Smooth muscle cell (in vitro differentiated cells): ENCODE results near the gene CEBPZ. TPM values are rescaled to one million over a fixed set of nuclear protein-coding genes. Genes with fewer than 3 reads are reported as not detected.

Source experiments
- DNase-seq: peaks from one replicate; lab custom pipeline; 2025; ENCODE audit not compliant: unreplicated experiment; lab: John Stamatoyannopoulos, UW
- H2AFZ ChIP-seq: fragments of 200-600 bp; sonication (generic); 2 replicates; pipeline ENCODE4 v1.6.0; 2016; ENCODE audit warnings: antibody characterized with exemption, low read depth, mild to moderate bottlenecking
- H3F3A ChIP-seq: fragments of 200-600 bp; sonication (generic); 2 replicates; pipeline ENCODE4 v1.6.0; 2017; ENCODE audit warnings: antibody characterized with exemption, low read depth
- H3K27ac ChIP-seq: fragments of 200-600 bp; sonication (generic); 2 replicates; pipeline ENCODE4 v1.5.1; 2016; ENCODE audit warnings: low read depth, mild to moderate bottlenecking
- H3K27me3 ChIP-seq: fragments of 200-600 bp; sonication (generic); 2 replicates; pipeline ENCODE4 v1.6.1; 2016; ENCODE audit warnings: low read depth, mild to moderate bottlenecking
- H3K36me3 ChIP-seq: fragments of 200-600 bp; sonication (generic); 2 replicates; pipeline ENCODE4 v1.5.1; 2016; ENCODE audit warnings: low read depth
- H3K4me1 ChIP-seq: fragments of 200-600 bp; sonication (generic); 2 replicates; pipeline ENCODE4 v1.5.1; 2016; ENCODE audit warnings: low read depth
- H3K4me2 ChIP-seq: fragments of 200-600 bp; sonication (generic); 2 replicates; pipeline ENCODE4 v1.6.0; 2016; ENCODE audit warnings: mild to moderate bottlenecking
- H3K4me3 ChIP-seq: fragments of 200-600 bp; sonication (generic); 2 replicates; pipeline ENCODE4 v1.5.1; 2016; ENCODE audit warnings: mild to moderate bottlenecking
- H3K79me2 ChIP-seq: fragments of 200-600 bp; sonication (generic); 2 replicates; pipeline ENCODE4 v1.6.0; 2016; ENCODE audit warnings: low read depth, mild to moderate bottlenecking
- H3K9ac ChIP-seq: fragments of 200-600 bp; sonication (generic); 2 replicates; pipeline ENCODE4 v1.6.0; 2016; ENCODE audit warnings: low read depth
- H3K9me3 ChIP-seq: fragments of 200-600 bp; sonication (generic); replicated peaks from 2 replicates; pipeline ENCODE4 v1.5.1; 2016; ENCODE audit warnings: low read depth
- H4K20me1 ChIP-seq: fragments of 200-600 bp; sonication (generic); 2 replicates; pipeline ENCODE4 v1.6.0; 2016; ENCODE audit warnings: low read depth
- WGBS: methylation state at CpG from one replicate; pipeline ENCODE4 v1.1.7; 2016; ENCODE audit warnings: low lambda C conversion rate; 5-methylcytosine and 5-hydroxymethylcytosine counted together
- polyA plus RNA-seq: library from polyadenylated mRNA; unstranded; fragments of >200 nt; fragmentation: Nextera tagmentation; extraction: Ambion mirVana; gene quantifications from 2 replicates; pipeline ENCODE4 v1.2.1, GENCODE V29; 2016
- total RNA-seq: library from RNA; depleted of rRNA; stranded (reverse); fragments of >200 nt; gene quantifications from 2 replicates; pipeline ENCODE4 v1.2.3, GENCODE V29; 2014
- TF ChIP-seq, protein P1 (sequence below): fragments of 200-600 bp; sonication (generic); IDR thresholded peaks from 2 replicates; pipeline ENCODE4 v1.5.1; 2017; ENCODE audit warnings: borderline replicate concordance, mild to moderate bottlenecking, antibody characterized with exemption; ENCODE audit not compliant: insufficient read depth, poor library complexity, severe bottlenecking

The CEBPZ gene
- total and polyA plus RNA-seq, 2 experiments from 2014 or later: 18.9 to 41.8 TPM

DNA sequence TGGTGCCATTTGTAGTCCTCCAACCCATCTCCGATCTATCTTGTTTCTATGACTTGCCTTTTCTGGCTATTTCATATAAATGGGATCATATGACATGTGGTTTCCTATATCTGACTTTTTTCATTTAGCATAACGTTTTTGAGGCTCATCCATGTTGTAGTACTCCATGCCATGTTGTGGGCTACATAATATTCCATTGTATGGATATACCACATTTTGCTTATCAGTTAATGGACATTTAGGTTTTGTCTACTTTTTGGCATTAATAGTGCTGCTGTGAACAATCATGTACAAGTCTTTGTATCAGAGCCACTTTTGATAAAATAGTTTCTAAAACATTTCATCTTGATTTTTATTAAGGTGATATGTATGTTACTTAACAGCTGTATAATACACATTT lies 27.7 kb downstream of the CEBPZ start:
- Histone ChIP-seq H3K9me3 (peaks cover 3% of the 10 kb centered on the region), H3K9ac (no peak overlapping the region), H3K36me3 (peaks cover 14% of the 10 kb centered on the region), H2AFZ (no peak overlapping the region), H4K20me1 (peaks cover 6% of the 10 kb centered on the region), H3K27ac (no peak overlapping the region), H3K4me3 (no peak overlapping the region), H3K27me3 (no peaks in the 10 kb centered on the region), H3F3A (no peaks in the 10 kb centered on the region), H3K4me1 (peaks cover 8% of the 10 kb centered on the region), H3K79me2 (peaks cover 49% of the 10 kb centered on the region), H3K4me2 (no peak overlapping the region)
- TF ChIP-seq, protein P1, sequence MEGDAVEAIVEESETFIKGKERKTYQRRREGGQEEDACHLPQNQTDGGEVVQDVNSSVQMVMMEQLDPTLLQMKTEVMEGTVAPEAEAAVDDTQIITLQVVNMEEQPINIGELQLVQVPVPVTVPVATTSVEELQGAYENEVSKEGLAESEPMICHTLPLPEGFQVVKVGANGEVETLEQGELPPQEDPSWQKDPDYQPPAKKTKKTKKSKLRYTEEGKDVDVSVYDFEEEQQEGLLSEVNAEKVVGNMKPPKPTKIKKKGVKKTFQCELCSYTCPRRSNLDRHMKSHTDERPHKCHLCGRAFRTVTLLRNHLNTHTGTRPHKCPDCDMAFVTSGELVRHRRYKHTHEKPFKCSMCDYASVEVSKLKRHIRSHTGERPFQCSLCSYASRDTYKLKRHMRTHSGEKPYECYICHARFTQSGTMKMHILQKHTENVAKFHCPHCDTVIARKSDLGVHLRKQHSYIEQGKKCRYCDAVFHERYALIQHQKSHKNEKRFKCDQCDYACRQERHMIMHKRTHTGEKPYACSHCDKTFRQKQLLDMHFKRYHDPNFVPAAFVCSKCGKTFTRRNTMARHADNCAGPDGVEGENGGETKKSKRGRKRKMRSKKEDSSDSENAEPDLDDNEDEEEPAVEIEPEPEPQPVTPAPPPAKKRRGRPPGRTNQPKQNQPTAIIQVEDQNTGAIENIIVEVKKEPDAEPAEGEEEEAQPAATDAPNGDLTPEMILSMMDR: no peak
- WGBS: 98% methylated on average over 2 of the region's 2 CpGs
- DNase-seq: no peak

DNA sequence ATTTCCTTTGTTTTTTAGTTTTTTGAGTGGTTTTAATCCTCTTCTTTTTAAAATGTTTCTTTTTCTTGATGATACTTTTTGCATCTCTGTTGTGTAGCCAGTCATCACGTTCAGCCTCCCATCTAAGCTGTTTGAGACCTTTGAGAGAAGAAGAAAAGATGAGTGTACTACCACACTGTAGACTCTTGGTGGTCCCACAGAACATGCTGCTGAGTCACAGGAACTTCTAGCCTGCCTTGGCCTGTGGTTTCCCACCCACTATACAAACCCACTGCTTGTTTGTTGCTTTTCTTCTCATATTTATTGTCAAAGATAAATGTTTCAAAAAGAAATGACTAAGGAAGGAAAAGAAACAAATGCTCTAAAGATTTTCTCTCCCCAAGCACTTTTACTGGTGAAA lies 29.6 kb downstream of the CEBPZ start:
- Histone ChIP-seq H3K79me2 (peaks cover 36% of the 10 kb centered on the region), H3K27ac (peak overlapping the region; percentile 69), H3K4me1 (peaks cover 8% of the 10 kb centered on the region), H4K20me1 (no peaks in the 10 kb centered on the region), H3K4me2 (no peak overlapping the region), H3F3A (no peaks in the 10 kb centered on the region), H3K9me3 (no peaks in the 10 kb centered on the region), H3K36me3 (peaks cover 13% of the 10 kb centered on the region), H3K27me3 (no peaks in the 10 kb centered on the region), H3K9ac (no peak overlapping the region), H2AFZ (no peak overlapping the region), H3K4me3 (no peak overlapping the region)
- 67% methylated on average over 1 of the region's 1 CpG for WGBS
- TF ChIP-seq, protein P1: no peak
- no peak for DNase-seq

GRCh38 chr2:37201208-37201607 lies 30.2 kb downstream of the CEBPZ start:
- H3K79me2 ChIP-seq: peaks cover 30% of the 10 kb centered on the region
- H3K4me2 ChIP-seq: no peak overlapping the region
- H3K4me1 ChIP-seq: peaks cover 8% of the 10 kb centered on the region
- TF ChIP-seq, protein P1: no peak
- H3K9me3 ChIP-seq: no peaks in the 10 kb centered on the region
- WGBS: 61% methylated on average over 1 of the region's 1 CpG
- H4K20me1 ChIP-seq: no peaks in the 10 kb centered on the region
- no peak overlapping the region for H3K9ac ChIP-seq
- no peak overlapping the region for H2AFZ ChIP-seq
- DNase-seq: no peak
- H3K27ac ChIP-seq: peak overlapping the region; percentile 69
- no peaks in the 10 kb centered on the region for H3F3A ChIP-seq
- H3K4me3 ChIP-seq: no peak overlapping the region
- peaks cover 8% of the 10 kb centered on the region for H3K36me3 ChIP-seq
- H3K27me3 ChIP-seq: no peaks in the 10 kb centered on the region

DNA sequence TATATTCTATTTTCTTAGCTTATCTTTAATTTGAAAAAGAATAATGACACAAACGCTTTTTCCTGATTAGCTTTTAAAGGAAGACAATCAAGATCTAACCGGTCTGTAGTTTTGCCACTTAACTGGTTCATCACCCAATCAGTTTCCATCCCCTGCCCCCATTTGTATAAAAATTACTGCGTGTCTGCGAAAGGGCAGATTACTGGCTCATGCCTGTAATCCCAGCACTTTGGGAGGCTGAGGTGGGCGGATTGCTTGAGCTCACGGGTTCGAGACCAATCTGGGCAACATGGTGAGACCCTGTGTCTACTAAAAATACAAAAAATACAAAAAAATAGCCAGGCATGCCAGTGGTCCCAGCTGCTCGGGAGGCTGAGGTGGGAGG lies 32.7 kb downstream of the CEBPZ start:
- Histone ChIP-seq H2AFZ (no peak overlapping the region), H3K27ac (no peak overlapping the region), H3K9ac (no peak overlapping the region), H3K27me3 (no peaks in the 10 kb centered on the region), H3K4me2 (no peak overlapping the region), H3K4me3 (no peak overlapping the region), H3K9me3 (no peaks in the 10 kb centered on the region), H3K79me2 (peaks cover 15% of the 10 kb centered on the region), H3K4me1 (no peaks in the 10 kb centered on the region), H3F3A (no peaks in the 10 kb centered on the region), H4K20me1 (no peaks in the 10 kb centered on the region), H3K36me3 (peaks cover 1% of the 10 kb centered on the region)
- no peak for DNase-seq
- WGBS: 71% methylated on average over 8 of the region's 8 CpGs
- TF ChIP-seq, protein P1: no peak
